Hepatocyte (in vitro differentiated cells): Measurements from ENCODE around the gene NAV2. TPM values are rescaled to one million over a fixed set of nuclear protein-coding genes. Genes with fewer than 3 reads are reported as not detected.

Source experiments
- DNase-seq: peaks from one replicate; pipeline ENCODE4 v3.0.0-alpha.2; 2016; ENCODE audit warnings: low spot score
- H2AFZ ChIP-seq: fragments of 200-600 bp; sonication (generic); 2 replicates; pipeline ENCODE4 v1.6.0; 2016; ENCODE audit warnings: antibody characterized with exemption, mild to moderate bottlenecking
- H3K27ac ChIP-seq: fragments of 200-600 bp; sonication (generic); 2 replicates; pipeline ENCODE4 v1.5.1; 2016; ENCODE audit warnings: mild to moderate bottlenecking
- H3K27me3 ChIP-seq: fragments of 200-600 bp; sonication (generic); 2 replicates; pipeline ENCODE4 v1.6.1; 2016
- H3K36me3 ChIP-seq: fragments of 200-600 bp; sonication (generic); replicated peaks from 2 replicates; pipeline ENCODE4 v1.5.1; 2016; ENCODE audit warnings: low read depth; ENCODE audit not compliant: insufficient read depth
- H3K4me1 ChIP-seq: fragments of 200-600 bp; sonication (generic); 2 replicates; pipeline ENCODE4 v1.5.1; 2016; ENCODE audit warnings: mild to moderate bottlenecking, moderate library complexity; ENCODE audit not compliant: insufficient read depth
- H3K4me2 ChIP-seq: fragments of 200-600 bp; sonication (generic); 2 replicates; pipeline ENCODE4 v1.6.0; 2016
- H3K4me3 ChIP-seq: fragments of 200-600 bp; sonication (generic); 2 replicates; pipeline ENCODE4 v1.5.1; 2016; ENCODE audit warnings: mild to moderate bottlenecking
- H3K79me2 ChIP-seq: fragments of 200-600 bp; sonication (generic); 2 replicates; pipeline ENCODE4 v1.6.0; 2017; ENCODE audit warnings: mild to moderate bottlenecking
- H3K9me2 ChIP-seq: fragments of 200-600 bp; sonication (generic); replicated peaks from 2 replicates; pipeline ENCODE4 v1.6.0; 2017; ENCODE audit warnings: mild to moderate bottlenecking; ENCODE audit not compliant: insufficient read depth
- H3K9me3 ChIP-seq: fragments of 200-600 bp; sonication (generic); 2 replicates; pipeline ENCODE4 v1.5.1; 2016; ENCODE audit warnings: low read depth, mild to moderate bottlenecking
- H4K20me1 ChIP-seq: fragments of 200-600 bp; sonication (generic); 2 replicates; pipeline ENCODE4 v1.6.0; 2016; ENCODE audit warnings: mild to moderate bottlenecking; ENCODE audit not compliant: insufficient read depth, poor library complexity, severe bottlenecking
- CTCF ChIP-seq: fragments of 200-600 bp; sonication (generic); IDR thresholded peaks from 2 replicates; pipeline ENCODE4 v1.5.1; 2016; ENCODE audit warnings: antibody characterized with exemption, mild to moderate bottlenecking; ENCODE audit not compliant: poor library complexity
- EZH2 ChIP-seq: fragments of 200-600 bp; sonication (generic); IDR thresholded peaks from 2 replicates; pipeline ENCODE4 v1.6.1; 2016; ENCODE audit warnings: antibody characterized with exemption, mild to moderate bottlenecking, borderline replicate concordance
- EZH2phosphoT487 ChIP-seq: fragments of 200-600 bp; sonication (generic); IDR thresholded peaks from one replicate; pipeline ENCODE4 v1.6.1; 2018; ENCODE audit warnings: antibody characterized with exemption, mild to moderate bottlenecking, low read depth, moderate library complexity; ENCODE audit not compliant: unreplicated experiment, severe bottlenecking
- WGBS: methylation state at CpG from one replicate; pipeline ENCODE4 v1.1.6; 2016; ENCODE audit warnings: low lambda C conversion rate; ENCODE audit errors: missing lambda C conversion rate; 5-methylcytosine and 5-hydroxymethylcytosine counted together
- polyA plus RNA-seq: library from polyadenylated mRNA; unstranded; fragments of >200 nt; fragmentation: Nextera tagmentation; extraction: Ambion mirVana; gene quantifications from 2 replicates; pipeline ENCODE4 v1.2.1, GENCODE V29; 2016
- total RNA-seq: library from RNA; depleted of rRNA; stranded (reverse); fragments of >200 nt; gene quantifications from 2 replicates; pipeline ENCODE4 v1.2.3, GENCODE V29; 2014

NAV2 gene
- total and polyA plus RNA-seq, 2 experiments from 2014 or later, result 23.7 to 30.8 TPM

- 65% methylated on average over 3 of the region's 3 CpGs for WGBS
- no peaks in the 10 kb centered on the region for H4K20me1 ChIP-seq
- H3K79me2 ChIP-seq, result peaks cover 36% of the 10 kb centered on the region
- TF ChIP-seq CTCF (no peak), EZH2 (no peak), EZH2phosphoT487 (no peak)
- no peaks in the 10 kb centered on the region for H3K9me2 ChIP-seq
- no peak overlapping the region for H3K4me2 ChIP-seq
- H3K27me3 ChIP-seq, result no peaks in the 10 kb centered on the region
- no peaks in the 10 kb centered on the region for H3K36me3 ChIP-seq
- no peak overlapping the region for H3K27ac ChIP-seq
- H3K9me3 ChIP-seq, result no peaks in the 10 kb centered on the region
- no peak for DNase-seq
- H2AFZ ChIP-seq, result no peak overlapping the region
- no peak overlapping the region for H3K4me3 ChIP-seq
- peaks cover 40% of the 10 kb centered on the region for H3K4me1 ChIP-seq
Observed at GRCh38 chr11:20016526-20016925, 303.9 kb downstream of the NAV2 start.

GRCh38 chr11:20017320-20017719 is 304.7 kb downstream of the NAV2 start:
- Histone ChIP-seq H3K4me1 (peaks cover 48% of the 10 kb centered on the region), H4K20me1 (no peaks in the 10 kb centered on the region), H3K9me3 (no peaks in the 10 kb centered on the region), H3K79me2 (peaks cover 36% of the 10 kb centered on the region), H3K27ac (no peak overlapping the region), H3K36me3 (no peaks in the 10 kb centered on the region), H3K4me3 (no peak overlapping the region), H2AFZ (no peak overlapping the region), H3K27me3 (no peaks in the 10 kb centered on the region), H3K4me2 (no peak overlapping the region), H3K9me2 (no peaks in the 10 kb centered on the region)
- TF ChIP-seq EZH2phosphoT487 (no peak), CTCF (no peak), EZH2 (no peak)
- WGBS, result 84% methylated on average over 4 of the region's 4 CpGs
- DNase-seq, result no peak

- Histone ChIP-seq H3K4me1 (peaks cover 62% of the 10 kb centered on the region), H3K27me3 (no peaks in the 10 kb centered on the region), H3K9me3 (no peaks in the 10 kb centered on the region), H3K9me2 (no peaks in the 10 kb centered on the region), H3K36me3 (no peaks in the 10 kb centered on the region), H3K27ac (peak overlapping the region; percentile 63), H4K20me1 (no peaks in the 10 kb centered on the region), H3K79me2 (peaks cover 54% of the 10 kb centered on the region), H2AFZ (no peak overlapping the region), H3K4me2 (peak overlapping the region; percentile 54), H3K4me3 (no peak overlapping the region)
- TF ChIP-seq CTCF (no peak), EZH2 (no peak), EZH2phosphoT487 (no peak)
- 34% methylated on average over 3 of the region's 3 CpGs for WGBS
- DNase-seq, result peak; percentile 53
Observed at GRCh38 chr11:20020198-20020597, 307.6 kb downstream of the NAV2 start.

- no peaks in the 10 kb centered on the region for H3K9me3 ChIP-seq
- no peaks in the 10 kb centered on the region for H3K9me2 ChIP-seq
- TF ChIP-seq EZH2phosphoT487, result no peak
- no peak for TF ChIP-seq CTCF
- no peak for TF ChIP-seq EZH2
- peak overlapping the region; percentile 54 for H3K4me2 ChIP-seq
- peaks cover 62% of the 10 kb centered on the region for H3K4me1 ChIP-seq
- H2AFZ ChIP-seq, result no peak overlapping the region
- H3K79me2 ChIP-seq, result peaks cover 56% of the 10 kb centered on the region
- peak overlapping the region; percentile 63 for H3K27ac ChIP-seq
- H3K36me3 ChIP-seq, result no peaks in the 10 kb centered on the region
- DNase-seq, result no peak
- WGBS, result 70% methylated on average over 4 of the region's 4 CpGs
- no peaks in the 10 kb centered on the region for H3K27me3 ChIP-seq
- H3K4me3 ChIP-seq, result no peak overlapping the region
- H4K20me1 ChIP-seq, result no peaks in the 10 kb centered on the region
Observed at GRCh38 chr11:20020716-20021115, 308.1 kb downstream of the NAV2 start.
